ENCODE measurements around the gene CLEC2B. TPM values are rescaled to one million over a fixed set of nuclear protein-coding genes. Genes with fewer than 3 reads are reported as not detected.

The CLEC2B gene
- total RNA-seq, 4 donors from 2014 or later, result 23.8 to 48.2 (median 31.5) TPM

- no peak for ATAC-seq (ENCODE audit: low FRiP score)
- DNase-seq (ENCODE audit: low spot score), result no peak
- TF ChIP-seq, protein P1, sequence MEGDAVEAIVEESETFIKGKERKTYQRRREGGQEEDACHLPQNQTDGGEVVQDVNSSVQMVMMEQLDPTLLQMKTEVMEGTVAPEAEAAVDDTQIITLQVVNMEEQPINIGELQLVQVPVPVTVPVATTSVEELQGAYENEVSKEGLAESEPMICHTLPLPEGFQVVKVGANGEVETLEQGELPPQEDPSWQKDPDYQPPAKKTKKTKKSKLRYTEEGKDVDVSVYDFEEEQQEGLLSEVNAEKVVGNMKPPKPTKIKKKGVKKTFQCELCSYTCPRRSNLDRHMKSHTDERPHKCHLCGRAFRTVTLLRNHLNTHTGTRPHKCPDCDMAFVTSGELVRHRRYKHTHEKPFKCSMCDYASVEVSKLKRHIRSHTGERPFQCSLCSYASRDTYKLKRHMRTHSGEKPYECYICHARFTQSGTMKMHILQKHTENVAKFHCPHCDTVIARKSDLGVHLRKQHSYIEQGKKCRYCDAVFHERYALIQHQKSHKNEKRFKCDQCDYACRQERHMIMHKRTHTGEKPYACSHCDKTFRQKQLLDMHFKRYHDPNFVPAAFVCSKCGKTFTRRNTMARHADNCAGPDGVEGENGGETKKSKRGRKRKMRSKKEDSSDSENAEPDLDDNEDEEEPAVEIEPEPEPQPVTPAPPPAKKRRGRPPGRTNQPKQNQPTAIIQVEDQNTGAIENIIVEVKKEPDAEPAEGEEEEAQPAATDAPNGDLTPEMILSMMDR (IDR thresholded peaks at IDR 0.05), result no peak
Measured at GRCh38 chr12:9872162-9872561, 3.0 kb upstream of the CLEC2B start.

- ATAC-seq (ENCODE audit: low FRiP score) (no peak), DNase-seq (ENCODE audit: low spot score) (no peak)
- TF ChIP-seq, protein P1 (IDR thresholded peaks at IDR 0.05), result no peak
Measured at GRCh38 chr12:9870286-9870866, 1.2 kb upstream of the CLEC2B start.

- TF ChIP-seq, protein P1 (IDR thresholded peaks at IDR 0.05), result no peak
- DNase-seq (ENCODE audit: low spot score), result no peak
- ATAC-seq (ENCODE audit: low FRiP score), result no peak
Measured at GRCh38 chr12:9868951-9869306, 225 bp downstream of the CLEC2B start.

- ATAC-seq (ENCODE audit: low FRiP score) (no peak), DNase-seq (ENCODE audit: low spot score) (no peak)
- TF ChIP-seq, protein P1 (IDR thresholded peaks at IDR 0.05), result no peak
Measured at GRCh38 chr12:9868311-9868801, 798 bp downstream of the CLEC2B start.

GRCh38 chr12:9867531-9867930 lies 1.6 kb downstream of the CLEC2B start:
- no peak for ATAC-seq (ENCODE audit: low FRiP score)
- TF ChIP-seq, protein P1 (IDR thresholded peaks at IDR 0.05), result no peak
- DNase-seq (ENCODE audit: low spot score), result no peak

GRCh38 chr12:9866860-9867269 lies 2.3 kb downstream of the CLEC2B start:
- ATAC-seq (ENCODE audit: low FRiP score) (no peak), DNase-seq (ENCODE audit: low spot score) (no peak)
- TF ChIP-seq, protein P1 (IDR thresholded peaks at IDR 0.05), result no peak

DNA sequence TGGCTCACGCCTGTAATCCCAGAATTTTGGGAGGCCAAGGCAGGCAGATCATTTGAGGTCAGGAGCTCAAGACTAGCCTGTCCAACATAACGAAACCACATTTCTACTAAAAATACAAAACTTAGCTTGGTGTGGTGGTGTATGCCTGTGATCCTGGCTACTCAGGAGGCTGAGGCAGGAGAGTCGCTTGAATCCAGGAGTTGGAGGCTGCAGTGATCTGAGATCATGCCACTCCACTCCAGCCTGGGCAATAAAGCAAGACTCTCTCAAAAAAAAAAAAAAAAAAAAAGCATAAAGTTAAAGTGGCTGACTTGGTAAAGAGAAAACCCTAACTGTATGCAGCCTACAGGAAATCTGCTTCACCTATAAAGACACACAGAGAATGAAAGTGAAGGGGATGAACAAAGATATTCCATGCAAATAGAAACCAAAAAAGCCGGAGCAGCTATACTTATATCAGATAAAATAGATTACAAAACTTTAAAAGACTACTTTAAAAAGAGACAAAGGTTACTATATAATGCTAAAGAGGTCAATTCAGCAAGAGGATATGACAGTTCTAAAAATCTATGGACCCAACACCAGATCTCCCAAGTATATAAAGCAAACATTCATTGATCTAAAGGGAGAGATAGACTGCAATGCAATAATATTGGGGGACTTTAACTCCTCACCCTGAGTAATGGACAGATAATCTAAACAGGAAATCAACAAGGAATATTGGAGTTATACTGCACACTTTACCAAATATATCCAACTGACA lies 4.1 kb downstream of the CLEC2B start:
- TF ChIP-seq, protein P1 (IDR thresholded peaks at IDR 0.05), result no peak
- DNase-seq (ENCODE audit: low spot score) (no peak), ATAC-seq (ENCODE audit: low FRiP score) (no peak)

Data from omental fat pad (tissue), 4 donors.